ENCODE measurements around the gene MMP27.

DNA sequence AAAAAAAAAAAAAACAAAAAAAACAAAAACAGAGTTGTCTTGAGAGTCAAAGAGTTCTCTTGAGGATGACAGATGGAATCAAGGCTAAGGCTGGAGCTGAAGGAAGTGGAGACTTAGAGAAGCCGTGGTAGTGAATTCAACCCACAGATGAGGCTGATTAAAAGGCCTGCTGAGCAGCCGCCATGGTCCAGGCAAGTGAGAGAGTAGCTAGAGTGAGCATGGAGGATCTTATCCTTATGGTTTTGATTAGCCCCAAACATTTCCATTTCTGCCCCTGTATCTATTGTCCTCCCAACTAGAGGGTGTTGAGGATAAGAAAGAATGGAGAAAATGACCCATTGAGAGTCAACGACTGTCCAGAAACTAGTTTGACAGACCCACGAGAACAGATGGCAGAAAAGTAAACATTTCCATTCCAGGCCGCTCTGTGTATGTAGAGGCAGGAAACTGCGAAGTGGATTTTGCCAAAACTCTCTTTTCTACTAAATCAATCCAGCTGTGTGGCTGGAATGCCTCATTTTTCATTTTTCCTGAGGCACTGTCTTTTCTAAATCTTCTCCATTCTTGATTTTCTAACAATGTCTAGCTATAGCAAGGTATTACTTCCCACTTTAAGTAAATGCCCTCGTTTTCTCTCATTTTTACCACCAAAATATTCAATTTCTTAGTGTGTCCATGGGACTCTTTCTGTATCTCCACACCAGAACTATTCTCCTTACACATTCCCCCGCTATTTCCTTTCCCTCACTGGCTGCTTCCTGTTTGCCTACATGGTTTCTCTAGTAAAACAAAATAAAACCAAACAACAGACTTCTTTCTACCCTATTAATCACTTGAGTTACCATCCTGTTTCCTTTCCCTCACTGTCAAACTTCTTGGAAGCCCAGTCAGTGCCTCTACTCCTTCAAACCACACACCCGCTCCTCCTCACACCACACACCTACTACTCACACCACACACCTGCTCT, 24.6 kb upstream of the MMP27 start:
- no peak for TF ChIP-seq RAD21 (IDR thresholded peaks at IDR 0.05; ENCODE audit: low read depth)
- TF ChIP-seq CREB1 (IDR thresholded peaks at IDR 0.05; ENCODE audit: low read depth) = no peak
- TF ChIP-seq EP300 (IDR thresholded peaks at IDR 0.05; ENCODE audit: borderline replicate concordance) = no peak
- TF ChIP-seq TEAD4 (IDR thresholded peaks at IDR 0.05) = no peak
- no peak for TF ChIP-seq TCF12 (IDR thresholded peaks at IDR 0.05; ENCODE audit: low read depth)
- no peak for TF ChIP-seq FOXM1 (IDR thresholded peaks at IDR 0.05; ENCODE audit: borderline replicate concordance, low read depth)
- no peak for TF ChIP-seq YY1 (IDR thresholded peaks at IDR 0.05; ENCODE audit: low read depth)
- no peak for TF ChIP-seq MAX (IDR thresholded peaks at IDR 0.05)
- TF ChIP-seq TAF1 (IDR thresholded peaks at IDR 0.05; ENCODE audit: low read depth) = no peak
- TF ChIP-seq EGR1 (IDR thresholded peaks at IDR 0.05) = no peak
- TF ChIP-seq CEBPB (IDR thresholded peaks at IDR 0.05) = no peak
- TF ChIP-seq, protein P1, sequence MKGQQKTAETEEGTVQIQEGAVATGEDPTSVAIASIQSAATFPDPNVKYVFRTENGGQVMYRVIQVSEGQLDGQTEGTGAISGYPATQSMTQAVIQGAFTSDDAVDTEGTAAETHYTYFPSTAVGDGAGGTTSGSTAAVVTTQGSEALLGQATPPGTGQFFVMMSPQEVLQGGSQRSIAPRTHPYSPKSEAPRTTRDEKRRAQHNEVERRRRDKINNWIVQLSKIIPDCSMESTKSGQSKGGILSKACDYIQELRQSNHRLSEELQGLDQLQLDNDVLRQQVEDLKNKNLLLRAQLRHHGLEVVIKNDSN (IDR thresholded peaks at IDR 0.05) = no peak
- TF ChIP-seq ZBTB7A (IDR thresholded peaks at IDR 0.05; ENCODE audit: low read depth) = no peak
- TF ChIP-seq, protein P2, sequence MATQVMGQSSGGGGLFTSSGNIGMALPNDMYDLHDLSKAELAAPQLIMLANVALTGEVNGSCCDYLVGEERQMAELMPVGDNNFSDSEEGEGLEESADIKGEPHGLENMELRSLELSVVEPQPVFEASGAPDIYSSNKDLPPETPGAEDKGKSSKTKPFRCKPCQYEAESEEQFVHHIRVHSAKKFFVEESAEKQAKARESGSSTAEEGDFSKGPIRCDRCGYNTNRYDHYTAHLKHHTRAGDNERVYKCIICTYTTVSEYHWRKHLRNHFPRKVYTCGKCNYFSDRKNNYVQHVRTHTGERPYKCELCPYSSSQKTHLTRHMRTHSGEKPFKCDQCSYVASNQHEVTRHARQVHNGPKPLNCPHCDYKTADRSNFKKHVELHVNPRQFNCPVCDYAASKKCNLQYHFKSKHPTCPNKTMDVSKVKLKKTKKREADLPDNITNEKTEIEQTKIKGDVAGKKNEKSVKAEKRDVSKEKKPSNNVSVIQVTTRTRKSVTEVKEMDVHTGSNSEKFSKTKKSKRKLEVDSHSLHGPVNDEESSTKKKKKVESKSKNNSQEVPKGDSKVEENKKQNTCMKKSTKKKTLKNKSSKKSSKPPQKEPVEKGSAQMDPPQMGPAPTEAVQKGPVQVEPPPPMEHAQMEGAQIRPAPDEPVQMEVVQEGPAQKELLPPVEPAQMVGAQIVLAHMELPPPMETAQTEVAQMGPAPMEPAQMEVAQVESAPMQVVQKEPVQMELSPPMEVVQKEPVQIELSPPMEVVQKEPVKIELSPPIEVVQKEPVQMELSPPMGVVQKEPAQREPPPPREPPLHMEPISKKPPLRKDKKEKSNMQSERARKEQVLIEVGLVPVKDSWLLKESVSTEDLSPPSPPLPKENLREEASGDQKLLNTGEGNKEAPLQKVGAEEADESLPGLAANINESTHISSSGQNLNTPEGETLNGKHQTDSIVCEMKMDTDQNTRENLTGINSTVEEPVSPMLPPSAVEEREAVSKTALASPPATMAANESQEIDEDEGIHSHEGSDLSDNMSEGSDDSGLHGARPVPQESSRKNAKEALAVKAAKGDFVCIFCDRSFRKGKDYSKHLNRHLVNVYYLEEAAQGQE (IDR thresholded peaks at IDR 0.05; ENCODE audit: low read depth) = no peak

Data from Ishikawa (cell line).